A549 (cell line): ENCODE data around the gene TMEM60. TPM values are rescaled to one million over a fixed set of nuclear protein-coding genes. Genes with fewer than 3 reads are reported as not detected.

ENCODE experiments used
- ATAC-seq, 2 experiments: fragments of 200-7000 bp in 1 of 2; fragments of >200 bp in 1 of 2; cut with Nextera tagmentation in 1 of 2; cut with Tn5 transposase in 1 of 2; 3 replicates each; pipeline versions ENCODE4 v1.8.0 to v1.9.1; 2018 to 2020; ENCODE audit warnings: mild to moderate bottlenecking in 1 of 2, moderate library complexity in 1 of 2
- CTCF ChIA-PET: fragments of 300-600 bp; sonication (Branson Sonifier 250); formaldehyde crosslinking; extraction: SDS; loops from one replicate; lab custom pipeline; 2021; ENCODE audit warnings: antibody characterized with exemption, inconsistent platforms; lab: Yijun Ruan, JAX
- POLR2A ChIA-PET: fragments of 350-600 bp; formaldehyde crosslinking; extraction: SDS; loops from one replicate; lab custom pipeline; 2021; ENCODE audit warnings: antibody characterized with exemption, inconsistent platforms; lab: Yijun Ruan, JAX
- DNase-seq, 2 experiments: peaks; one replicate each; pipeline versions ENCODE4 v3.0.0 to v3.0.0-alpha.2; 2011 to 2016; ENCODE audit warnings: low read depth in 1 of 2, low spot score in 1 of 2
- FAIRE-seq: peaks from 2 replicates; lab custom pipeline; 2011; peaks lifted over from hg19 to GRCh38; lab: Jason Lieb, UNC
- H3K27ac ChIP-seq, 2 experiments: fragments of >200 bp; sonication (Bioruptor Twin); formaldehyde crosslinking; 3 replicates each; pipeline ENCODE4 v1.5.1; 2016 to 2017
- H3K4me1 ChIP-seq: fragments of >200 bp; sonication (Bioruptor Twin); formaldehyde crosslinking; 3 replicates; pipeline ENCODE4 v1.6.1; 2016
- H3K4me2 ChIP-seq: fragments of >200 bp; sonication (Bioruptor Twin); formaldehyde crosslinking; 3 replicates; pipeline ENCODE4 v1.6.1; 2016
- H3K4me3 ChIP-seq: fragments of >200 bp; sonication (Bioruptor Twin); formaldehyde crosslinking; 3 replicates; pipeline ENCODE4 v1.5.1; 2016
- H3K9me3 ChIP-seq: fragments of >200 bp; sonication (Bioruptor Twin); formaldehyde crosslinking; 3 replicates; pipeline ENCODE4 v1.6.1; 2016
- ATOH8 ChIP-seq: fragments of 250-450 bp; sonication (Bioruptor Pico); IDR thresholded peaks from 2 replicates; pipeline ENCODE4 v1.5.0; 2020; ENCODE audit warnings: low read depth, mild to moderate bottlenecking, moderate library complexity
- BCL3 ChIP-seq: fragments of >200 bp; sonication (Bioruptor Twin); formaldehyde crosslinking; IDR thresholded peaks from 3 replicates; pipeline ENCODE4 v1.6.1; 2016
- CBX2 ChIP-seq: fragments of 200-600 bp; sonication (generic); IDR thresholded peaks from 2 replicates; pipeline ENCODE4 v1.6.1; 2016; ENCODE audit warnings: low read depth, mild to moderate bottlenecking, borderline replicate concordance
- CBX8 ChIP-seq: fragments of 200-600 bp; sonication (generic); IDR thresholded peaks from 2 replicates; pipeline ENCODE4 v1.6.1; 2016
- CHD4 ChIP-seq: fragments of 200-600 bp; sonication (generic); IDR thresholded peaks from 2 replicates; pipeline ENCODE4 v1.6.1; 2016; ENCODE audit warnings: antibody characterized with exemption, mild to moderate bottlenecking, borderline replicate concordance
- EHMT2 ChIP-seq: fragments of 200-600 bp; sonication (generic); IDR thresholded peaks from 2 replicates; pipeline ENCODE4 v1.6.1; 2016; ENCODE audit warnings: antibody characterized with exemption, low read depth, mild to moderate bottlenecking, moderate library complexity
- FOSL2 ChIP-seq, 2 experiments: fragments of 450-650 bp in 1 of 2; fragments of >200 bp in 1 of 2; sonication (Bioruptor Twin) in 1 of 2; formaldehyde crosslinking; IDR thresholded peaks; 2 replicates each; pipeline versions ENCODE4 v1.5.0 to v1.6.1; 2016 to 2020; ENCODE audit warnings: mild to moderate bottlenecking in 1 of 2, moderate library complexity in 1 of 2
- HMGXB4 ChIP-seq: fragments of 250-450 bp; sonication (Bioruptor Pico); IDR thresholded peaks from 2 replicates; pipeline ENCODE4 v1.5.0; 2021; ENCODE audit warnings: mild to moderate bottlenecking, moderate library complexity, borderline replicate concordance
- JUN ChIP-seq, 2 experiments: fragments of >200 bp; sonication (Bioruptor Twin); formaldehyde crosslinking; IDR thresholded peaks; 2 replicates in 1 of 2; 3 replicates in 1 of 2; pipeline ENCODE4 v1.6.1; 2016 to 2017
- JUNB ChIP-seq: fragments of >200 bp; sonication (Bioruptor Twin); formaldehyde crosslinking; IDR thresholded peaks from 2 replicates; pipeline ENCODE4 v1.6.1; 2016
- MAX ChIP-seq: IDR thresholded peaks from 2 replicates; pipeline ENCODE4 v1.6.1; 2012
- NFE2L2 ChIP-seq: fragments of 150-350 bp; conservative IDR thresholded peaks from 2 replicates; pipeline ENCODE4 v1.6.1; 2014; ENCODE audit warnings: low read length
- NPAS2 ChIP-seq: fragments of 250-450 bp; sonication (Bioruptor Pico); IDR thresholded peaks from 2 replicates; pipeline ENCODE4 v1.8.0; 2022; ENCODE audit warnings: mild to moderate bottlenecking, moderate library complexity, borderline replicate concordance
- NR3C1 ChIP-seq: fragments of >200 bp; sonication (Bioruptor Twin); formaldehyde crosslinking; IDR thresholded peaks from 3 replicates; pipeline ENCODE4 v1.6.1; 2017
- PHF8 ChIP-seq: fragments of 200-600 bp; sonication (generic); IDR thresholded peaks from 2 replicates; pipeline ENCODE4 v1.6.1; 2016; ENCODE audit warnings: low read depth, mild to moderate bottlenecking, antibody characterized with exemption, moderate library complexity, borderline replicate concordance
- POLR2AphosphoS2 ChIP-seq: conservative IDR thresholded peaks from 2 replicates; pipeline ENCODE4 v1.6.1; 2012; ENCODE audit warnings: low read length, improper control_type of control experiment, inconsistent platforms
- RCOR1 ChIP-seq: fragments of 150-350 bp; IDR thresholded peaks from 2 replicates; pipeline ENCODE4 v1.6.1; 2014; ENCODE audit warnings: antibody characterized with exemption, low read length, low read depth
- REST ChIP-seq: fragments of 200-600 bp; sonication (generic); IDR thresholded peaks from 2 replicates; pipeline ENCODE4 v1.6.1; 2016; ENCODE audit warnings: antibody characterized with exemption, mild to moderate bottlenecking, moderate library complexity
- USF2 ChIP-seq: fragments of 450-650 bp; IDR thresholded peaks from 2 replicates; pipeline ENCODE4 v1.6.1; 2014; ENCODE audit warnings: antibody characterized with exemption
- ZFP36 ChIP-seq: fragments of 450-650 bp; IDR thresholded peaks from 2 replicates; pipeline ENCODE4 v1.6.1; 2014; ENCODE audit warnings: borderline replicate concordance; ENCODE audit not compliant: partially characterized antibody
- ZNF302 ChIP-seq: fragments of 250-450 bp; sonication (Bioruptor Pico); IDR thresholded peaks from 2 replicates; pipeline ENCODE4 v1.9.0; 2021; ENCODE audit warnings: inconsistent platforms, mild to moderate bottlenecking, moderate library complexity
- WGBS: methylation state at CpG from one replicate; pipeline ENCODE4 v1.1.6; 2017; ENCODE audit errors: missing lambda C conversion rate; 5-methylcytosine and 5-hydroxymethylcytosine counted together
- polyA plus RNA-seq, 4 experiments: library from polyadenylated mRNA; depleted of rRNA in 3 of 4; stranded (reverse); fragments of >200 nt; fragmentation: RNase III in 1 of 4; extraction: RNeasy Plus Mini Kit Qiagen cat#74134 plus additional on column Dnase treatment in 1 of 4; gene quantifications; 2 replicates in 3 of 4; 3 replicates in 1 of 4; pipeline ENCODE4 v1.2.3, GENCODE V29; 2011 to 2017

Gene TMEM60
- polyA plus RNA-seq, 2 of the 4 experiments (the other 2 are of a cell fraction): 33.8 to 54.7 TPM

GRCh38 chr7:77827999-77828398, 29.8 kb upstream of the TMEM60 start (continued):
- TF ChIP-seq REST: no peak
- TF ChIP-seq NPAS2 (CRISPR knock-in tag): no peak
- no peak for TF ChIP-seq NFE2L2
- TF ChIP-seq CBX2: no peak
- TF ChIP-seq ZFP36: no peak
- no peak for TF ChIP-seq NR3C1

GRCh38 chr7:77826300-77826699, 28.1 kb upstream of the TMEM60 start:
- H3K4me1 ChIP-seq: no peaks in the 10 kb centered on the region
- 67% methylated on average over 2 of the region's 2 CpGs for WGBS
- no peak for FAIRE-seq
- ChIA-PET POLR2A (no interaction called here), CTCF (interaction anchor here (2.1 kb wide), 1 partner anchor 8 kb away, joined by 12 read pairs; no protein-coding TSS in a partner anchor)
- no peak overlapping the region for H3K4me2 ChIP-seq
- no peak for DNase-seq
- peak; percentile 71 for TF ChIP-seq REST
- no peak for TF ChIP-seq RCOR1
- ATAC-seq: no peak
- peaks cover 12% of the 10 kb centered on the region for H3K9me3 ChIP-seq
- H3K4me3 ChIP-seq: no peak overlapping the region
- no peak overlapping the region for H3K27ac ChIP-seq

GRCh38 chr7:77825131-77825530, 26.9 kb upstream of the TMEM60 start:
- Histone ChIP-seq H3K27ac (no peak overlapping the region), H3K4me1 (no peaks in the 10 kb centered on the region), H3K4me3 (no peak overlapping the region), H3K9me3 (peaks cover 23% of the 10 kb centered on the region), H3K4me2 (no peak overlapping the region)
- ChIA-PET POLR2A (no interaction called here), CTCF (interaction anchor here (1.1 to 2.1 kb wide), 2 partner anchors 10 to 66 kb away, joined by 4 to 12 read pairs; no protein-coding TSS in a partner anchor)
- FAIRE-seq (no peak), DNase-seq (no peak), ATAC-seq (no peak)
- WGBS: 82% methylated on average over 3 of the region's 3 CpGs
- TF ChIP-seq ZNF302: no peak
- TF ChIP-seq JUN (IDR thresholded peaks at IDR 0.05): no peak
- TF ChIP-seq CBX2: no peak
- TF ChIP-seq MAX: no peak
- TF ChIP-seq BCL3: no peak
- no peak for TF ChIP-seq ATOH8 (CRISPR knock-in tag)
- TF ChIP-seq USF2: no peak
- no peak for TF ChIP-seq PHF8
- no peak for TF ChIP-seq CHD4
- no peak for TF ChIP-seq HMGXB4 (CRISPR knock-in tag)
- TF ChIP-seq JUNB: no peak
- TF ChIP-seq POLR2AphosphoS2: no peak
- no peak for TF ChIP-seq CBX8
- no peak for TF ChIP-seq FOSL2 (IDR thresholded peaks at IDR 0.05)
- no peak for TF ChIP-seq FOSL2 (CRISPR knock-in tag; IDR thresholded peaks at IDR 0.05)
- TF ChIP-seq EHMT2: no peak
